SKM-1 (cell line): ENCODE measurements around the gene ZDHHC13.

Source experiments
- DNase-seq: peaks from one replicate; lab custom pipeline; 2025; ENCODE audit not compliant: unreplicated experiment; lab: John Stamatoyannopoulos, UW

ZDHHC13 gene

GRCh38 chr11:19116971-19117759 lies at the start of gene ZDHHC13:
Gene ZDHHC13 (plus strand): TSS chr11:19117168. CDS start chr11:19117250, 82 bp downstream.
- peak; percentile 74 for DNase-seq

GRCh38 chr11:19071255-19071654 lies 45.7 kb upstream of the ZDHHC13 start:
- peak; percentile 68 for DNase-seq

- DNase-seq = no peak
Measured at GRCh38 chr11:19072464-19072863, 44.5 kb upstream of the ZDHHC13 start.

DNA sequence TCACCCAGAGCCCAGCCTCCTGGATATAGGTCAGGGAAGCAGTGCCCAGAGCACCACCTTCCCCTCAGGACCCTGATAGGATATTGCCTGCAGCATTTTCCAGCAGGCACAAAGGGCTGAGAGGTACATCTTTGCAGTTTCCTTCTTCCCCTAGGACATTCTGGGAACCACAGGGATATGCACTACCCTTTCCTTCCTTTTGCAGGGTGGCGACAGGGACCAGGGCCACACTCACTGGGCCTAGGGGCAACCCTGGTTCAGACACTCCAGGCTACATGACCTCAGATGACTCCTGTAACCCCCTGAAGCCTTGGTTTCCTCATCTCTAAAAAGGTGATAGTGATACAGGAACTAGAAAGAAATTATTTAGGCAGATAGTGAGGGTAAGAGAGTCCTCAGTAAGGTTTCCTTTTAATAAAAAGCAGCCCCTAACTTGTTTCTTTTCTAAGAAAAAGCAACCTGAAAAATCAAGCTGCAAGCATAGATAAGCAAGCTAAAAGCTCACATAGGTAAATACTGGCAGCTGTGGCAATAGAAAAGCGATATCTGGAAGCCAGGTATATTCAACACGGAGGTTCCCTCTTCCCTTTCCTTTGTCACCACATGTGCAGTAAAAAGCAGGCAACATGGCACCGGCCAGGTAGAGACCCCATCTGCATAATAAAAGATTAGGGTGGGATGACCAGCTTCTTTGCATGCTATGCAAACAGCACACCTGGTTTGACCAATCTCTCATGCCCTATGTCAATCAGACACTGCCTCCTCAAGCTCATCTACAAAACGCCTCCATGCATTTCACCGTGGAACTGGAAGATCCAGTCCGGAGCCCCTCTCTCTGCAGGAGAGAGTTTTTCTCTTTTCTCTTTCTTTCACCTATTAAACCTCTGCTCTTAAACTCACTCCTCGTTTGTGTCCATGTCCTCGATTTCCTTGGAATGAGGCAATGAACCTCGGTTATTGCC lies 43.2 kb upstream of the ZDHHC13 start:
- DNase-seq = no peak

DNA sequence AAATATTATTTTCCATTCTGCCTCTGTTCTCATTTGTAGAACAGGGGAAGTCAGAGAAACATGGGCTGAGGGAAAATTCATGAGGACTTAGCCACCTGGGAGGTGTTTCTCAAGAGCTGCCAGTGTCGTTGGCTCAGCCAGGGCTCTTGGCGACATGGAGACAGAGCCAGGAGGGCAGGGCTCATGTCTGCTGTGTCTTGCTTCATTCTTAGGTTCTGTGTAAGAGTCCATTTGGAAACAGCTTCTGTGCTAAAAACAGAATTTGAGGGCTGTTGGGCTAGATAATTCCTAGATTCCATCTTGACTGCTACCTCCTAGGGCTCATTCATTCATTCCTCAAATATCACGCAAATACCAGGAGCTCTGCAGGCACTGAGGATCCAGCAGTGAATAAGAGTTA lies 41.3 kb upstream of the ZDHHC13 start:
- no peak for DNase-seq

DNA sequence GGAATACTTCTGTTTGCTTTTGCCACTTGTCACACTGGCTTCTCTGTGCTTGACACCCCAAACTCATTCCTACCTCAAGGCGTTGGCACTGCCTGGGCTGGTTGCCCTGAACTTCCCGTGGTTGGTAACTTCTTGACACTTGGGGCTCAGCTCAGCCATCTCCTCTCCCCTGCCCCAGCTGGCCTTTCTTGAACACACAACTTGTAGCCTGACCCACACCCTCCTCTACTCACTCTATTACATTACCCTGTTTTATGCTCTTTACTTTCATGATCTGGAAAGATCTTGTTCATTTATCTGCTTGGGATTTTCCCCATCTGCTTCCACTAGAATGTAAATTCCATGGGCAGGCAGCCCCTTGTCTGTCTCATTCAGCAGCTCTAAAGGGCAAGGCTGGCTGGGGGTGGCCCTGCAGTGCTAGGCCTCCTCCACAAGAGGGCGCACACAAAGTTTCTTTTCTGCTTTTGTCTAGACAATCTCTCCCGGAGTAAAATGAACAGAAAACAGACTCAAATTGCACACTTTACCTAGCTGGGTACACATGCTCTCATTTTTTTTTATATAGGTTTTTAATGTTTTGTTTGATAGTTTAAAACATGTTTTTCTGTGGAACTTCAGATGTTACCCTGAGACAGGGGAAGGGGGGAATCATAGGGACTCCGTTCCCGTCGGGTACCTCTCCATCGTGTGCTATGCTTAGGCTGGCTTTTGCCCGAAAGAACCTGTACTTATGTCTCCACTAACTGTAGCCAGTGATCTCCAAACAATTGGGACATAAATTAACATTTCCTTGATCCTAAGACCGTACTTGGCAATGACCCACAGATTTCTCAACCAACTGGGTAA lies 40.0 kb upstream of the ZDHHC13 start:
- DNase-seq = peak; percentile 47

GRCh38 chr11:19077965-19078364 lies 39.0 kb upstream of the ZDHHC13 start:
- DNase-seq = no peak

DNA sequence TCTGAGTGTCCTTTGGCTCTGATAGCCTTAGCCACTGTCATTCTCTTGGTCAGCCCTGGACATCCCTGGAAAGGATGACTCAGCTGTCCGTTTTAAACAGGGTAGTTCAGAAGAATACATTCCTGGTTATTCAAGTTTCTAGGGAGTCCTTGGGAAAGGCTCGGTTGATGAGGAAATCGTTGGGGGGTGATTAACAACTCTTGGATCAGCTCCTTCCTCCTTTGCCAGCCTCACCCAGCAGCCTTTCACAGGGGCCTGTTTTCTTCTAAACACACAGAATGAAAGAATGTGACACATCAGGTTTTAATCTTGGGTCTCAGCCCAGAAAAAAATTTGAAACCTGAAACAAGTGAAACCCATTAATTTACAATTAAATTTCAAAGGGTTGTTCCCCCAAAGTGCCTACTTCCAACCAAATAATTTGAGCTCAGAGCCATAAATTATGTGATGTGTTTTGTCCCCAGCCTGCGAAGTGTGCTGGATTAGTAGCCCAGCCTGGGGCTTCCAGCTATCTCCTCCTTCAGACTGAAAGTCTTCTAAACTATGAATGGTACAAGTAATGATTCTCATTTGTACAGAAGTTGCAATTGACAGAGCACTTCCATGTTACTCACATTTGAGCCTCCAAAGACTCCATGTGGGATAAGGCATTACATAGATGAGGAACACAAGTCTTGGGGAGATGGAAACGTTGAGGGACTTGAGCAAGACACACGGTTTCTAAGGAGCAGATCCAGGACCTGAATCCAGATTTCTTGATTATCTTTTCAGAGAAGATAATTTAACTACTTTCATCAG lies 37.1 kb upstream of the ZDHHC13 start:
- no peak for DNase-seq

DNA sequence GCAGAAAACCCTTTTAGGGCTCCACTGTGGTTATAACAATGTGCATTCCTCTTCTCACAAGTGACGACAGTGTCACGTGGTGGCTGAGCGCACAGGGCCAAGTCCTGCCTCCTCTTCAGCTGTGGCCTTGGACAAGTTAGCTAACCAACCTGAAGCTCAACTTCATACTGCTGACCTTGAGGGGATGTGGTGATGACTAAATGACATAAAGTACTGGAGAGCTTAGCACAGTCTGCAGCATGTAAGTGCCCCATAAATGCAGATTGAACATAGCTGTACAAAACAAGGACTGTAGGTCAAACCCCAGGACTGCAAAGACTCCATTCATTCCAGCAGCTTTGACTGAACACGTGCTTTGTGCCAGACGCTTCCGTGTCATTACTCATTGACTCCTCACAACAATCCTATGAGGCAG lies 36.4 kb upstream of the ZDHHC13 start:
- DNase-seq = no peak

DNA sequence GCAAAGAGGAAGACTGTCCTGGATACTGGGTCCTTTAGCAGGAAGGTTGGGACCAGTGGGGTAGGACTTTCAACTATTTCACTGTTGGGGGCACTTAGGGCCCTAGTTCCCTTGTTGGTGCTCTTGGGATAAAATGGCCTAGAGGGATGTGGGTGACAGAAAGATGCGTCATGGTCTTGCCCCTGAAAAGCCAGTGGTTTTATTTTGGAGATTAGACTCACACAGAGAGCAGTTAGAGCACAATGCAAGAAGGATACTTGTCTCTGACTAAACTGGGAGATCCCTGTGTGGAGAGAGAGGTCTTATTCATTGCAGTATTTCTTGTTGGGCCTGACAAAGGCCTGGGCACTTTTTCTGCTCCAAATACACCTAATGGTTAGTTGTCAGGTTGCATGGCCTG lies 33.8 kb upstream of the ZDHHC13 start:
- DNase-seq = no peak

GRCh38 chr11:19084661-19085315 lies 32.2 kb upstream of the ZDHHC13 start:
- DNase-seq = no peak

GRCh38 chr11:19087658-19088057 lies 29.3 kb upstream of the ZDHHC13 start:
- no peak for DNase-seq

DNA sequence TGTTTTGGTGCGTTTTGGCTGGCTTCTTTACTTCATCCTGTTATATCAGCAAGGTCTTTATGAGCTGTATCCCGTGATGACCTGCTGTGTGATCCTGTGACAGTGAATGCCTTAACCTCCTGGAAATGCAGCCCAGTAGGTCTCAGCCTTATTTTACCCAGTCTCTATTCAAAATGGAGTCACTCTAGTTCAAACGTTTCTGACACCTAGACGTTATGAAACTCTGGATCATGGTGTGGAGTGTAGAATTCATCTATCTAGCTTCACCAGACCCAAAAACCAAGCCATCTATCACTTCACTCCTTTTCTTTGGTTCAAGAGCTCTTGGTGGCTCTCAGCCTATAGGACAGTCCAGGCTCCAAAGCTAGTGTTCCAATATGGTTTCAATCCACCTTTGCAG lies 28.2 kb upstream of the ZDHHC13 start:
- DNase-seq = no peak

DNA sequence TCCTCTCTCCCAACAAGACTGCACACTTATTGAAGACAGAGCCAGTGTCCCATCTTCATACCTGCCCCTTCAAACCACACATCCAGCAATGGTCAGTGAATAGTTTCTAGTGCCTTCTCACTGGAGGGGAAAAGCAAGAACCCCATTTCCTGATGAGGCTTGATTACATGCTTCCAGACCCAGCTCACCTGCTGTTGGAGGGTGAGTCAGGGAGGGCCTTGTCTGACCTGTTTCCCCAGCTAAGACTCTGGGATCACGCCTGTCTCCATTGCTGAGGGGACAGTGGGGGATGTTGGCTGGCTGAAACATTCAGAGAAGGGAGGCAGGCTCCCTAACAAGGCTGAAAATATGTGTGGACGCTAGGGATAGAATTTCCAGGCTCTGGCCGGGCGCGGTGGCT lies 27.5 kb upstream of the ZDHHC13 start:
- DNase-seq = no peak

DNA sequence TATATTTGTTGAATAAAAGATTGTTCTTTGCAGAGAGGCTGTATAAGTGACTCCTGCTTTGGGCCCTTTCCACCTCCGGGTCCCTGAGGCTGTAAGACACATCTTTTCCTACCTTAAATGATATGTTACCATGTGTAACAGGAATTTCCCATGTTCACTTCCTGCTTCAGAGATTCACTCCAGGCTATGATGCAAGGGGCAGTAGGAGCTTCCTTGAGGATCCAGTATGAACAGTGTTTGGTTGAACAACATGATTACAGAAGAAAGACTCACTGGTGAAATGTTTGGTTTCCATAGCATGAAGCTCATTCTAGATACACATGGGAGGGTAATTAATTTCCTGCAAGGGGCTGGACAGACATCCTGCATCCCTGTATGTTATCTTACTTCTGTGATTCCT lies 25.6 kb upstream of the ZDHHC13 start:
- DNase-seq = no peak

DNA sequence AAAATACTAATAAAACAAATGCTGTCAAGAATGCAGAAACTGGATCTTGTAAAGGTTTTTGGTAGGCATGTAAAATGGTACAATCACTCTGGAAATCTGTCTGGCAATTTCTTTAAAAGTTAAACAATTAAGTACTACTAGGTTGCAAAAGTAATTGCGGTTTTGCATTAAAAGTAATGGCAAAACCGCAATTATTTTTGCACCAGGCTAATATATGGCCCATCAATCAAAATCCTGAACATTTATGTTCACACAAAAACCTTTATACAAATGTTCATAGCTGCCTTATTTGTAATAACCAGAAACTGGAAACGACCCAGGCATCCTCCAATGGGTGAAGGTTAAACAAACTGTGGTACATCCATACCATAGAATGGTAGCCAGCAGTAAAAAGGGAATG lies 24.6 kb upstream of the ZDHHC13 start:
- no peak for DNase-seq

GRCh38 chr11:19092850-19093249 lies 24.1 kb upstream of the ZDHHC13 start:
- no peak for DNase-seq

GRCh38 chr11:19093976-19094375 lies 23.0 kb upstream of the ZDHHC13 start:
- DNase-seq = no peak

DNA sequence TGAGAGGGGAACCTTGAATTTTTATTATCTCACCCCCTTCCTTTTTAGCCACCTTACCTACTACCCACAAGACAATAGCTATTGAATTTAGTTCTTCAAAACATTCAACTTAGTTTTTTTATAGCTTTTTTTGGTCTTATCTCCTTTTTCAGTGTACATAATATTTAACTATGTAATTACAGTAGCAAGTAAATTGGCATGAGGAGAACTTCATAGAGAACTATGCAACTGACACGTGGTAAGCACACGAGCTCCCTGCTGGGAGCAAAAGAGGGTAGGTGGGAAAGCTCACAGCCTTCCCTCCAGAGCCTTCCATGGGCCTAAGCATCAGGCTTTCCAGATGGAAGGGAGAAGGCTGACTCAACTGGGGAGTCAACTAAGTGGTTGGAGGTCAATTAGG lies 22.1 kb upstream of the ZDHHC13 start:
- DNase-seq = no peak

DNA sequence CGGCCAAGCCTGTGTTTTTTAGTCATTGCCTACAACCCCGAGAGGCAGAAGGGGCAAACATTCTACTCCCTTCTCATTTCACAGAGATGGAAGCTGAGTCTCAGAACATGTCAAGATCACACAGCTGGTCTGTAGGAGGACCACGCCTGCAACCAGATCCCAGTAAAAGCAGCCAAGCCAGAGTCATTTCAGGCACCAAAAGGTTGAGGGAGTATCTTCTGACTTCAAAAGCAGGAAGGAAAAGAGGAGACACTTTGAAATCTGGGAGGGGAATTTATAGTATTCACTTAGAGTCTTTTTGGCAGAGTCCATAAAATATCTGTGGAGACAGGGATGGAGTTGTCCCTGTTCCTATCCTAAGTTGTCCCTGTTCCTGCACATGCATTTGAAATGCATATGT lies 17.9 kb upstream of the ZDHHC13 start:
- DNase-seq = no peak
